ENCODE measurements around the gene IFNGR2.

DNA sequence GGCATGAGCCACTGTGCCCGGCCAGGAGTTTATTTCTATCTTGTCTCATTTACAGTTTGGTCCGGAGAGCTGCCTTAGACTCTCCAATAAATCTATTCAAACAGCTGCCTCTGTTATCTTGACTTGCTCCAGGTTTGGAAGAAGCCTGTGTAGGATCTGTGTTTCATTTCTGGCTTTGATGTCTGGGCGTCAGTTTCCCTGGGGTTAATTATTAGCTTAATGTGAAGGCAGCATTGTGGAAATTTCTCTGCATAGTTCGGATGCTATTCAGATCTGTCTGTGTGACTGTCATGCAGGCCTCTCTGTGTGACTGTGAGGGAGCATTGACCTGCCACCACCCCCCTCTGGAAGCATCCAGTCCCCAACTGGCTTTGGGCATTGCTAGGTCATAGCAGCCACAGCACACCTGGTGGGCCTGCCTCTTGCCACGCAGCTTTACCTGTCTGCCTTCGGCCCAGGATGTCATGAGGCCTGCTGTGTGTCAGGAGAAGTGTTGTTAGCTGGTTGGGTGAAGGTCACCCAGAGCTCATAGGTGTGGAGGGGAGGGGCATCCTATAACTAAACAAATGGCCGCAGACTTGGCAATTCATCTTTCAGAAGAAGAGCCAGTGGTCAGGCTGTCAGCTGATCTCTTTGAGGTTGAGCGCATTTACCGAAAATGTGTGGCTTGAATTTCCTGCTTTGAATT lies 9.8 kb downstream of the IFNGR2 start:
- TF ChIP-seq POLR2A (IDR thresholded peaks at IDR 0.05) (no peak), EP300 (IDR thresholded peaks at IDR 0.05) (no peak)

All from ovary (tissue), 1 donor.